Measurements from ENCODE around the gene NPR2.
A peak's percentile ranks its signal among the peaks of the same experiment; 100 is the strongest.

Gene NPR2

DNA sequence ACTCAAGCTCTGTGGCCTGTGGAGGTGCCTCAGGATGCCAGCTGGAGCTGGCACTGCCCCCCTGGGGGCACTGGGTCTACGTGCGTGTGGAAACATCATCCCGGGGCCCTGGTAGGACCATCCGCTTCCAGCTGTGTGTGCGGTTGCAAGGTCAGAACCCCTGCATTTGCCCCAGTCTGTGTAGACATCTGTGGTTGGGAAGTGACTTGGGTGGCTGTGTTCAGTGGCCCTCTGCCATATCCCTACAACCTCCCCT lies 50.2 kb downstream of the NPR2 start:
- no peak for TF ChIP-seq CTCF (conservative IDR thresholded peaks at IDR 0.05; ENCODE audit: low read depth, low read length)
- H3K4me1 ChIP-seq (ENCODE audit: low read depth, poor library complexity, severe bottlenecking): peaks cover 47% of the 10 kb centered on the region
- H3K36me3 ChIP-seq (ENCODE audit: insufficient read depth): no peaks in the 10 kb centered on the region
- H4K20me1 ChIP-seq (ENCODE audit: insufficient read depth): no peaks in the 10 kb centered on the region
- H3K4me2 ChIP-seq: no peak overlapping the region
- no peaks in the 10 kb centered on the region for H3K79me2 ChIP-seq (ENCODE audit: insufficient read depth, low read depth)
- no peak overlapping the region for H2AFZ ChIP-seq (ENCODE audit: low read depth)
- no peaks in the 10 kb centered on the region for H3K27me3 ChIP-seq (ENCODE audit: insufficient read depth, low read depth)
- H3K27ac ChIP-seq: no peak overlapping the region
- no peak overlapping the region for H3K9ac ChIP-seq
- no peak overlapping the region for H3K4me3 ChIP-seq (IDR thresholded peaks at IDR 0.05; ENCODE audit: insufficient read depth, low read depth, low read length)

- Histone ChIP-seq H3K4me2 (peak overlapping the region; percentile 35; the same call in 1 of the 2 replicates), H2AFZ (ENCODE audit: low read depth) (no peak overlapping the region), H3K27ac (no peak overlapping the region), H3K27me3 (ENCODE audit: insufficient read depth, low read depth) (no peaks in the 10 kb centered on the region), H3K9ac (no peak overlapping the region), H3K4me3 (IDR thresholded peaks at IDR 0.05; ENCODE audit: insufficient read depth, low read depth, low read length) (no peak overlapping the region), H4K20me1 (ENCODE audit: insufficient read depth) (no peaks in the 10 kb centered on the region), H3K36me3 (ENCODE audit: insufficient read depth) (no peaks in the 10 kb centered on the region), H3K79me2 (ENCODE audit: insufficient read depth, low read depth) (no peaks in the 10 kb centered on the region), H3K4me1 (ENCODE audit: low read depth, poor library complexity, severe bottlenecking) (peaks cover 53% of the 10 kb centered on the region)
- TF ChIP-seq CTCF (conservative IDR thresholded peaks at IDR 0.05; ENCODE audit: low read depth, low read length): no peak
Observed at GRCh38 chr9:35842020-35842745, 50.8 kb downstream of the NPR2 start.

- no peak overlapping the region for H3K9ac ChIP-seq
- no peak for TF ChIP-seq CTCF (conservative IDR thresholded peaks at IDR 0.05; ENCODE audit: low read depth, low read length)
- H3K27ac ChIP-seq: no peak overlapping the region
- peaks cover 59% of the 10 kb centered on the region for H3K4me1 ChIP-seq (ENCODE audit: low read depth, poor library complexity, severe bottlenecking)
- no peak overlapping the region for H3K4me3 ChIP-seq (IDR thresholded peaks at IDR 0.05; ENCODE audit: insufficient read depth, low read depth, low read length)
- H4K20me1 ChIP-seq (ENCODE audit: insufficient read depth): no peaks in the 10 kb centered on the region
- H3K36me3 ChIP-seq (ENCODE audit: insufficient read depth): no peaks in the 10 kb centered on the region
- H2AFZ ChIP-seq (ENCODE audit: low read depth): no peak overlapping the region
- H3K4me2 ChIP-seq: peak overlapping the region; percentile 35; the same call in 1 of the 2 replicates
- no peaks in the 10 kb centered on the region for H3K79me2 ChIP-seq (ENCODE audit: insufficient read depth, low read depth)
- no peaks in the 10 kb centered on the region for H3K27me3 ChIP-seq (ENCODE audit: insufficient read depth, low read depth)
Observed at GRCh38 chr9:35842795-35843194, 51.4 kb downstream of the NPR2 start.

DNA sequence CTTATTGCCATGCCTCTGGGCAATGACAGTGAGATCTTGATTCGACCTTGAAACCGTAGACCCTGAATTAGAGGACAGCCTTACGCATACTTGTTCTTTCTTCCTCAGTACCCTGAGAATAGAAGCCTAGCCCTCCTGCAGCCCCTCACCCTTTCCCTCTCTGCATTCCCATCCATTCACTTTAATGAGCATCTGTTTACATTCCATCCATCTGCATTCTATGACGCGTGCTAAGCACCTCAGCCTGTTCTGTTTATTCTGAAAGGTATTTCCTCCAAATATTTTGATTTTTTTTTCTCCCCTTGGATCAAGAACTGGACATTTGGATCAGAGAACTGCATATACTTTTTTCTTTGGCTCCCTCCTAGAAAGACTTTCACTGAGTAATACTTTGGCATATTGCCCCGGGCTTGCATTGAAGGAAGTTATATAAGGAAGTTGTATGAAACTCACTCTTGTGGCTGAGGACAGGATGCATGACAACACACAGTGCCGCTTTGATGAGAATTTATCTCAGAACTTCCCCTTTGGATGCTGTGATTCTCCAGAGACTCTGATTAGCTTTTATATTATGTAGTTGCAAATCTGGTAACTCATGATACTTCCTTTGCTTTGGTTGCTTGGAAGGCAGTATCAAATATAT lies 53.4 kb downstream of the NPR2 start:
- H3K27me3 ChIP-seq (ENCODE audit: insufficient read depth, low read depth): no peaks in the 10 kb centered on the region
- no peaks in the 10 kb centered on the region for H4K20me1 ChIP-seq (ENCODE audit: insufficient read depth)
- no peaks in the 10 kb centered on the region for H3K79me2 ChIP-seq (ENCODE audit: insufficient read depth, low read depth)
- peaks cover 79% of the 10 kb centered on the region for H3K4me1 ChIP-seq (ENCODE audit: low read depth, poor library complexity, severe bottlenecking)
- TF ChIP-seq CTCF (conservative IDR thresholded peaks at IDR 0.05; ENCODE audit: low read depth, low read length): no peak
- H3K4me3 ChIP-seq (IDR thresholded peaks at IDR 0.05; ENCODE audit: insufficient read depth, low read depth, low read length): no peak overlapping the region
- no peak overlapping the region for H3K27ac ChIP-seq
- H3K36me3 ChIP-seq (ENCODE audit: insufficient read depth): no peaks in the 10 kb centered on the region
- H3K4me2 ChIP-seq: no peak overlapping the region
- no peak overlapping the region for H3K9ac ChIP-seq
- H2AFZ ChIP-seq (ENCODE audit: low read depth): no peak overlapping the region
